GM21515 (cell line): Measurements from ENCODE around the gene KRTAP20-1.

Source experiments
- ATAC-seq: cut with Tn5 transposase; IDR thresholded peaks from one replicate; pipeline ENCODE4 v1.9.1; 2021; ENCODE audit not compliant: unreplicated experiment

The KRTAP20-1 gene, protein sequence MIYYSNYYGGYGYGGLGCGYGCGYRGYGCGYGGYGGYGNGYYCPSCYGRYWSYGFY

GRCh38 chr21:30616125-30616524, at the start of gene KRTAP20-1:
TSS of gene KRTAP20-1 (plus strand) at chr21:30616425. CDS start at chr21:30616455, 30 bp downstream.
- no peak for ATAC-seq

DNA sequence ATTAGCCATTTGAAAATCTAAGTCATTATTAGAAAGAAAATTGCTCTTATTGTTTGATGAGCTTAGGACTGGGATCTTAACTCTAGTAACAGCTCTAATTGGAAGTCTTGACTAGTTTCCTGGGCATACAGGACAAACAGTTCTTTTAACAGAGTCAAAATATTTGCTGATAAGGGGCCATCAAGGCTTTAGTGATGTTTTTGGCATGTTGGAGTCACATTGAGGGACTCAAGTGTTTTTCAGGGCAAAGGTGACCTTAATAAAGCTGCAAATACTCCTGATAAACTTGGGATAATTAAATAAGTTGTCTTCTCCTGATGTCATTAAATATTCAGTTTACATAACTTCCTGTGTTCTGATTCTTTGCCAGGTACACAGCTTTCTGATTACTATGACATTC, 48.6 kb upstream of the KRTAP20-1 start:
- no peak for ATAC-seq

DNA sequence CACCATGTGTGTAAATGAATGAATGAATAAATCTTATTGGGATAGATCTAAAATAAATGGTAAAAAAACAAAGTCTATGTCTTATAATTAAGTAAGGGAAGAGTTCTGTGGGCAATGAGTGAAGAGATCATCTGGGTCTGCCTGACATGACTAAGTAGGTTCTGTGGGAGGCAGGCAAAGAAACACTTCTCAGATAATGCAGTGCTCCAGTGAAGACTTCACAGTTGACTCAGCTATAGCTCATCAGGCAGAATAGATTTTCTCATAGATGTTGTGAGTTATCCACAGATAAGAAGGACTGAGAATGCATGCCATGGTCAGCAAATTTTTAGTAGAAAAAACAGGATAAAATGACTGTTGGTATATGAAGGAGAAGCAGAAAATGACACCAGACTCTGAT, 38.5 kb upstream of the KRTAP20-1 start:
- no peak for ATAC-seq

GRCh38 chr21:30579346-30579745, 36.9 kb upstream of the KRTAP20-1 start:
- no peak for ATAC-seq

- no peak for ATAC-seq
Observed at GRCh38 chr21:30580132-30580531, 36.1 kb upstream of the KRTAP20-1 start.

DNA sequence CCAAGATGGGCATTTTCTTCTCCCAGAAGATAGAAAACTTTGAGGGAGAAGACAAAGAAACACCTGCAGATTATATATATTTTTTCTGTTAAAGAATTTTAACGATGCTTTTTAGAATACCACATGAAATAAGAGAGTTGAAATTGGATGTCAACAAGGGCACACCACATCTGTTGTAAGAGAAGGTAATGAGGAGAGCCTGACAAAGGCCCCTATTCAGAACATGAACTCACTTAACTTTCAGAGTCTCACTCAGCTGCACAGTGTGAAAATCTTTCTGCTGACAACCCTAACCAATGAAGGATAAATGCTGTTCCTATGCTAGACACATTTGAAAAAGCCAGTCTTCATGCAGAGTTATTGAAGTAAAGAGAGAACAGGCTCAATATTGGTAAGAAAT, 33.4 kb upstream of the KRTAP20-1 start:
- ATAC-seq: no peak

GRCh38 chr21:30590297-30590696, 25.9 kb upstream of the KRTAP20-1 start, which contains the start of gene KRTAP22-2:
TSS of gene KRTAP22-2 (minus strand) at chr21:30590397.
- no peak for ATAC-seq

DNA sequence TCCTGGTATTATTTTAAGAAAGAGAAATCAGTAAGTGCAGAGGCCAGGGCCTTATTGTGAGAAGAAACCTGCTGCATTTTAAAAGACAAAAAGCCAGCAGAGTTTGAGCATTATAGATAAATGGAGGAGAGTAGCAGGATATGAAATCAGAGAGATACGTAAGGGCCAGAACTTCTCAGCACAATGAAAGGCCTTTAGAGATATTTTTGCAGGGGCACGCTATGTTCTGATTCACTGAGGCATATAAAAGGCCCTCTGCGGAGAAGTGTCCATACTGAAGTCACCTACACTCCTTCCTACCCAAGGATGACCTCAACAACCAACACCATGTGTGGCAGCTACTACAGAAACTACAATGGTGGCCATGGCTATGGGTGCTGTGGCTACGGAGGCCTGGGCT, 24.1 kb upstream of the KRTAP20-1 start, which contains the start of gene KRTAP6-3:
Gene KRTAP6-3, plus strand, starts transcription at position 301 of the 400 bp plus-strand sequence. Its CDS starts 6 bp downstream, at position 307.
- ATAC-seq: no peak

- ATAC-seq: no peak
Observed at GRCh38 chr21:30598802-30599201, 17.4 kb upstream of the KRTAP20-1 start, which contains the start of gene KRTAP6-2. TSS of gene KRTAP6-2 (minus strand) at chr21:30598902. CDS start at chr21:30598874, 28 bp downstream.

DNA sequence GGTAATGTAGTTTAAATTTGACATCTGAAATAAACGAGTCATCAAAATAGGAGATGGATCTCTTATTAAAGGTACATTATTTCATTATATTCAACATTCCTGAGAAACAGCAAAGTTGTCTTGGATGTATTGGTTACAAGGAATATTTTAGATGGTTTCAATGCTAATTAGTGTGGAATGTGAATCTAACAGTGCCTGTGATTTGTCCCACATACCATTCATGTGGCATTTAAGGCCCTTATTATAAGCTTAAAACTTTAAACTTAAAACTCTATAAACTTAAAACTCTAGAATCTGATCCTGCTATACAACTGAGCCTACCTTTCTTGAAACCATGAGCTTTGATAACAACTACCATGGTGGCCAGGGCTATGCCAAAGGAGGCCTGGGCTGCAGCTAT, 15.4 kb upstream of the KRTAP20-1 start, which contains the start of gene KRTAP22-1:
Gene KRTAP22-1, plus strand, starts transcription at position 301 of the 400 bp plus-strand sequence.
- ATAC-seq: no peak

DNA sequence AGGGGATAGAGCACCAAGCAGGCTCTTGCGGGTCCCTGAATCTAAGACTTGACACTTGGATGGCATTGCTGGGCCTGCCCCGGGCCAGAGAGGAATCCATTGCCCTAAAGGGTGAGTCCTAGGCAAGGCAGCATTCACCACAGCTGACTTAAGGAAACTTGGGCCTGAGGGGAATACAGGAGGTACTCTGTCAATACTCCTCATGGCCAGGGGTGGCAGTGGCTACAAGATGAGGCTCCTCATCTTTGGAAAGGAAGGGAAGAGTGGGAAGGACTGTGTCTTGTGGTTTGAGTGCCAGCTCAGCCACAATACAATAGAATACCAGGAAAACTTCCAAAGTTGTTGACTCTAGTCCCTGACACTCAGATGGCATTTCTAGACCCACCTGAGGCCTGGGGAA, 10.3 kb upstream of the KRTAP20-1 start:
- no peak for ATAC-seq

- ATAC-seq: no peak
Observed at GRCh38 chr21:30612132-30612531, 4.1 kb upstream of the KRTAP20-1 start.

- no peak for ATAC-seq
Observed at GRCh38 chr21:30613836-30614235, 2.4 kb upstream of the KRTAP20-1 start, which contains the start of gene KRTAP6-1. TSS of gene KRTAP6-1 (minus strand) at chr21:30613930. CDS start at chr21:30613904, 26 bp downstream.

DNA sequence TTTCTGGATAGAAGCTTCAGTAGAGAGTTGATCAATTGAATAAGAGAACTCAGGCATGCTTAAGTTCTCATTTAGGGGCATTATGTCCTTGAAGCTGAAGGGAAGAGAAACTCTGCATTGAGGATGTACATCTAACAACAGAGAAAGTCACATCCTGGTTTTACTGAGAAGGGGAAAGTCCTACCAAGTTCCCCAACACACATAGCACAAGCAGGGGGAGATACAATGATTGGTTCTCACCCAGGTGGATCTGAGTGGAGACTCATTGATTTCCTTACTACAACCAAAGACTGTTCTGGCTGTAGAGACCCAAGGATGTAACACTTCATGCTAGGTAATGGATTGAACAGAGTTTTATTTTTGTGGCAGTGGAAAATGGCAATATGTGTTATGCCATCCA, 1.0 kb upstream of the KRTAP20-1 start:
- no peak for ATAC-seq

GRCh38 chr21:30620080-30620479, 3.9 kb downstream of the KRTAP20-1 start:
- ATAC-seq: no peak

GRCh38 chr21:30620522-30620921, 4.3 kb downstream of the KRTAP20-1 start, which contains the start of gene KRTAP20-4:
TSS of gene KRTAP20-4 (plus strand) at chr21:30620627.
- ATAC-seq: no peak

GRCh38 chr21:30623362-30623761, 7.1 kb downstream of the KRTAP20-1 start:
- no peak for ATAC-seq

DNA sequence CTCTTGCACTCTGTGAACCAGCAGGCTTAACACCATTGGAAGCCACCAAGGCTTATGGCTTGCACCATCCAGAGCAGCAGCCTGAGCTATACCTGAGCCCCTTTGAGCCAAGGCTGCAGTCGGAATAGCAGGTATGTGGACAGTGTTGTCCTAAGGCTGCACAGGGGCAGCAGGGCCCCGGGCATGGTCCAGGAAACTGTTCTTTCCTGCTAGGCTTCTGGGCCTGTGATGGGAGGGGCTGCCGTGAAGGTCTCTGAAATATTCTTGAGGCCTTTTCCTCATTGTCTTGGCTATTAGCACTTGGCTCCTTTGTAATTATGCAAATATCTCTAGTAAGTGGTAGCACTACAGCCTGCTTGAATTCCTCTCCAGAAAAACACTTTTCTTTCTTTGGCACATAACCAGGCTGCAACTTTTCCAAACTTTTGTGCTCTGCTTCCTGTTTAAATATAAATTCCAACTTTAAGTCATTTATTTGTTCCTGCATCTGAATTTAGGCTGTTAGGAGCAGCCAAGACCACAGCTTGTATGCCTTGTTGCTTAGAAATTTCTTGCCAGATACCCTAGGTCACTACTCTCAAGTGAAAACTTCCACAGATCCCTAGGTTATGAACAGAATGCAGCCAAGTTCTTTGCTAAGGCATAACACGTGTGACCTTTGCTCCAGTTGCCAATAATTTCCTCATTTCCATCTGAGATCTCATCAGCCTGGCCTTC, 9.4 kb downstream of the KRTAP20-1 start:
- no peak for ATAC-seq

- no peak for ATAC-seq
Observed at GRCh38 chr21:30628109-30628508, 11.9 kb downstream of the KRTAP20-1 start.

GRCh38 chr21:30629200-30629599, 13.0 kb downstream of the KRTAP20-1 start:
- ATAC-seq: no peak

DNA sequence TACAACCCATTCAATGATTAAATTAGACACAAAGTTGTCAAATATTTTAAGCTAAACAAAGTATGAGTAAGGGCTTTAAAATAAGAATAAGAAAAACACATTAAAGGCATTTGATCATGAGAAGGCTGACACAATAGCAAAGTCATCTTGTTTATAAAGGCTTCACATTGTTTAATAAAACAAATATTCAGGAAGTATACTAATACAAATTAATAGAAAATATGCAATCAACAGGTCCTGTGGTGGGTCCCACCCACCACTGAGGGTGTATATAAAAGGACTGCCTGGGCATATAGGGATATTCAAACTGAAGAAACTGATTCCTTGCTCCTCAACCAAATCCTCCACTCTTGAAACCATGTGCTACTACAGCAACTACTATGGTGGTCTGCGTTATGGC, 18.7 kb downstream of the KRTAP20-1 start, which contains the start of gene KRTAP20-2:
Gene KRTAP20-2, plus strand, starts transcription at position 301 of the 400 bp plus-strand sequence. Its CDS starts 58 bp downstream, at position 359.
- no peak for ATAC-seq

DNA sequence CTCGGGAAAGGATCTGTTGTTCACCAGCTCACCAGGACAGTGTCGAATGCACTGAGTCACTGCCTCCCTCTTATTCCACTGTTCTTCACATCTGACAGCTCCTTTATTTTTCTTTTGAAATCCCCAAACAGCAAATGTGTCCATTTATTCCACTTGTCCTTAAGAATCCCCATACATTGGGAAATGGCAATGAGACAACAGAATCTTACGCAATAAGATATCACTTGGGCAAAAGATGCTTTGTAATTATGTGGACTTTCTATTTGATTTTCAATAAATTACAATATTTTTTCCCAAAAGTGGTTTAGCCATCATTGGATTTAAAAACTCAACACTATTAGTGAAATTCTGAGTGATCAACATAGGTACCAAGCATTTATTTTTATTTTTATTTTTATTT, 22.5 kb downstream of the KRTAP20-1 start:
- ATAC-seq: no peak
